ENCODE results near the gene DCAF5.
"Not testable (repeated sequence)": the region's sequence is repeated elsewhere in the genome, so short reads cannot be mapped to it uniquely, and the experiment has no call there.

Gene DCAF5

GRCh38 chr14:69152902-69153151, at the start of gene DCAF5:
TSS of gene DCAF5 (minus strand) at chr14:69153119. CDS start at chr14:69152978, 141 bp downstream.
- DNase-seq = no peak

- DNase-seq = no peak
These were observed 46.9 kb upstream of the DCAF5 start for GRCh38 chr14:69199786-69200185.

- no peak for DNase-seq
These were observed 40.8 kb upstream of the DCAF5 start for GRCh38 chr14:69193721-69194120.

- DNase-seq = peak; percentile 57 to 70
These were observed 38.6 kb upstream of the DCAF5 start, which contains the start of gene EXD2 for GRCh38 chr14:69191340-69192111. TSS of gene EXD2 (plus strand) at chr14:69191498. CDS start at chr14:69209471, 17,973 bp downstream.

GRCh38 chr14:69190191-69190590, 37.3 kb upstream of the DCAF5 start:
- DNase-seq = no peak

GRCh38 chr14:69183735-69184134, 30.8 kb upstream of the DCAF5 start:
- DNase-seq = no peak

- DNase-seq = not testable (repeated sequence)
These were observed 29.7 kb upstream of the DCAF5 start for GRCh38 chr14:69182580-69182979.

- no peak for DNase-seq
These were observed 28.6 kb upstream of the DCAF5 start for GRCh38 chr14:69181491-69181890.

GRCh38 chr14:69175130-69175529, 22.2 kb upstream of the DCAF5 start:
- no peak for DNase-seq

GRCh38 chr14:69171569-69171968, 18.6 kb upstream of the DCAF5 start:
- DNase-seq = no peak

GRCh38 chr14:69170839-69171238, 17.9 kb upstream of the DCAF5 start:
- DNase-seq = no peak

- DNase-seq = not testable (repeated sequence)
These were observed 12.9 kb upstream of the DCAF5 start for GRCh38 chr14:69165787-69166186.

- DNase-seq = no peak
These were observed 8.7 kb upstream of the DCAF5 start for GRCh38 chr14:69161590-69161989.

GRCh38 chr14:69156224-69156623, 3.3 kb upstream of the DCAF5 start:
- no peak for DNase-seq

- peak in 1 of 2 experiments; percentile 27 for DNase-seq
These were observed 1.9 kb upstream of the DCAF5 start for GRCh38 chr14:69154779-69155178.

GRCh38 chr14:69153873-69154270, 953 bp upstream of the DCAF5 start:
- peak; percentile 25 to 66 for DNase-seq

GRCh38 chr14:69153152-69153872, 393 bp upstream of the DCAF5 start:
- DNase-seq = peak; percentile 92 to 93

GRCh38 chr14:69152181-69152901, 578 bp downstream of the DCAF5 start:
- peak; percentile 23 to 32 for DNase-seq

GRCh38 chr14:69151458-69152180, 1.3 kb downstream of the DCAF5 start:
- peak; percentile 46 to 50 for DNase-seq

GRCh38 chr14:69149461-69150244, 3.3 kb downstream of the DCAF5 start:
- DNase-seq = no peak

GRCh38 chr14:69142101-69142500, 10.8 kb downstream of the DCAF5 start:
- no peak for DNase-seq

- DNase-seq = no peak
These were observed 11.4 kb downstream of the DCAF5 start for GRCh38 chr14:69141550-69141949.
